Heart left ventricle (tissue), 13 donors: ENCODE measurements around the gene TANGO6.

Source experiments
- POLR2A ChIP-seq, 2 donors: fragments of 450-650 bp; IDR thresholded peaks; one replicate each; pipeline ENCODE4 v1.6.1; 2017; ENCODE audit warnings: antibody characterized with exemption in 2 of 2, mild to moderate bottlenecking in 2 of 2, moderate library complexity in 2 of 2
- TF ChIP-seq, protein P1 (sequence below), 12 donors: fragments of 200-600 bp; sonication (generic) in 4 of 12; IDR thresholded peaks; one replicate each; pipeline versions ENCODE4 v1.5.0 to v1.8.0; 2018 to 2022; ENCODE audit warnings: antibody characterized with exemption in 12 of 12, mild to moderate bottlenecking in 5 of 12
- donor health status: ischemic (EF 13 %, LVEDD 7.1; RV severe dilation, severe dysfunction).
- donor health status: DM: no; HTN: yes; CAD: no.
- donor health status: DM: no; HTN: no; CAD: no.
- donor health status: ischemic (EF 25% LVEDD 6.9; RV normal size, moderate dysfunction).
- donor health status: ischemic (EF 25% LVEDD 5.7; RV mildly dilated, moderate dysfunction).
- donor health status: ischemic (EF 35%, LVEDD 5.7; RV mildly dilated, moderate dysfunction).
- donor health status: nonischemic (EF 11% LVEDD 7.7; RV severe dilation, severe dysfunction).
- donor health status: DM: yes; HTN: yes; CAD: no.
- donor health status: PGD.
- donor health status: ischemic (EF 29% LVEDD 5.4; RV normal size, mild dysfunction).
- donor health status: nonischemic (EF 23%, LVEDD 6.1; RV moderate dilation, normal function).

DNA sequence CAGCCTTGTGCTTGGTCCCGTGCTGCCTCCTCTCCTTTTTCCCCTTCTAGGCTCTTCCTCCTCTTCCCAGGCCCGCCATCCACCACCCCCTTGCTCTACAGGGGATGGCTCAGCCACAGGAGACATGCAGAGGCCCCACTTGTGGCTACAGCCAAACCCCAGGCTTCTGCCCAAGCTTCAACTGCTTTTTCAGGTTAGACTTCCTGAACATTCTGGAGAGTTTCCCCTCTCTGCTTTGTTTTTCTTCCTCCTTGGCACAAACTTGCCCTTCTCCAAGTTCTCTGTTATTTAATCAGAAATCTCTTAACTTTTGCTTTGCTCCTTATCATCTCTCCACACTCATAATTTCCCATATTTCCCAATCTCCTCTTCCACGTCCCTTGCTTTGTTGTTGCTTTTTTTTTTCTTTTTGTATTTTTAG, 243.8 kb downstream of the TANGO6 start:
- no peak for TF ChIP-seq POLR2A (IDR thresholded peaks at IDR 0.05)
- TF ChIP-seq, protein P1, sequence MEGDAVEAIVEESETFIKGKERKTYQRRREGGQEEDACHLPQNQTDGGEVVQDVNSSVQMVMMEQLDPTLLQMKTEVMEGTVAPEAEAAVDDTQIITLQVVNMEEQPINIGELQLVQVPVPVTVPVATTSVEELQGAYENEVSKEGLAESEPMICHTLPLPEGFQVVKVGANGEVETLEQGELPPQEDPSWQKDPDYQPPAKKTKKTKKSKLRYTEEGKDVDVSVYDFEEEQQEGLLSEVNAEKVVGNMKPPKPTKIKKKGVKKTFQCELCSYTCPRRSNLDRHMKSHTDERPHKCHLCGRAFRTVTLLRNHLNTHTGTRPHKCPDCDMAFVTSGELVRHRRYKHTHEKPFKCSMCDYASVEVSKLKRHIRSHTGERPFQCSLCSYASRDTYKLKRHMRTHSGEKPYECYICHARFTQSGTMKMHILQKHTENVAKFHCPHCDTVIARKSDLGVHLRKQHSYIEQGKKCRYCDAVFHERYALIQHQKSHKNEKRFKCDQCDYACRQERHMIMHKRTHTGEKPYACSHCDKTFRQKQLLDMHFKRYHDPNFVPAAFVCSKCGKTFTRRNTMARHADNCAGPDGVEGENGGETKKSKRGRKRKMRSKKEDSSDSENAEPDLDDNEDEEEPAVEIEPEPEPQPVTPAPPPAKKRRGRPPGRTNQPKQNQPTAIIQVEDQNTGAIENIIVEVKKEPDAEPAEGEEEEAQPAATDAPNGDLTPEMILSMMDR (IDR thresholded peaks at IDR 0.05): no peak
